Adrenal gland (tissue), 5 donors: ENCODE results near the gene GLUD1.

Source experiments
- CTCF ChIP-seq, 6 experiments: fragments of 450-650 bp in 4 of 6; fragments of 200-600 bp in 2 of 6; sonication (generic) in 1 of 6; IDR thresholded peaks; 1 replicate in 5 of 6; 2 replicates in 1 of 6; pipeline versions ENCODE4 v1.5.1 to v1.8.0; 2016 to 2021; ENCODE audit warnings: antibody characterized with exemption in 6 of 6, mild to moderate bottlenecking in 2 of 6, moderate library complexity in 1 of 6
- POLR2A ChIP-seq, 2 donors: fragments of 450-650 bp; IDR thresholded peaks; one replicate each; pipeline ENCODE4 v1.6.1; 2017; ENCODE audit warnings: antibody characterized with exemption in 2 of 2, mild to moderate bottlenecking in 2 of 2, moderate library complexity in 1 of 2
- donor health status: DM: no; HTN: no; CAD: no.

GRCh38 chr10:87038286-87038717 lies 56.3 kb downstream of the GLUD1 start:
- TF ChIP-seq POLR2A (IDR thresholded peaks at IDR 0.05) (no peak), CTCF (IDR thresholded peaks at IDR 0.05) (no peak)
